Measurements from ENCODE around the gene FAM78A.

DNA sequence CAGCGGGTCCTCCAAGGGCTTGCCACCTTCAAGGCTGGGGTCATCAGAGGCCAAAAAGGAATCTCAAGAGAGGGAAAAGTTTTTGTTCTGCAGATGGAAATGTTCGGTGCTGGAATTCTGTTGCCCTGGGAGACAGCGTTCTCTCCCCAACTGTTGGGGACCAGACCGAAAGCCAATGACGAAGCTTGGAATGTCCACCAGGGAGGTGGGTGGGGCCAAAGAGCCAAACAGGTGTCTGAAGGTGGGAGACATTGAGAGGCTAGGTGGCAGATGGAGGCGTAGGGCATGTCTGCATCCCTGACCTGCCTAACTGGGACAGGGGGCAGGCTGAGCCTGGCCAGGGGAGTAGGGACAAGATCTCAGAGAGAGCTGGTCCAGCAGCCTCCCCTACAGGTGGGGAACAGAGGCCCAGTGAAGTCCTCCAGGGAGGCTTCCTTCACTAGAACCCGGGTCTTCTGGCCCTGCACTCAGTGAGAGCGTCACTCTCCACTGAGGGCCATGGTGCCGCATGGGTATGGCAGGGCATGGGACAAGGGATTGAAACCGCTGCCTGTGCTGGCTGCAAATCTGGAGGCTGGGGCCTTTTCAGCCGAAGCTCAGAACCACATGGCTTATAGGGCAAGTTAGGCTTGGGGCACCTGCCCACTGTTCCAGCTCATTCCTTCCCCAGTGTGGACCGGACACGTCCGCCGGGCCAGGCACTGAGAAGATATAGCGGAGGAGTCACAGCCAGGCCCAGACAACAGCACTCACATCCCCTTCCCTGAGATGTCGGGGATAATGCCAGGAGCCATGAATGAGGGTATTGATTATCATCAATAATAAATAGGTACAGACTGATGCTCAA lies 5.0 kb upstream of the FAM78A start:
- TF ChIP-seq POLR2A (IDR thresholded peaks at IDR 0.05; ENCODE audit: low read depth, low read length) (no peak), TAF1 (IDR thresholded peaks at IDR 0.05; ENCODE audit: low read depth, low read length) (no peak), POLR2AphosphoS5 (IDR thresholded peaks at IDR 0.05; ENCODE audit: low read depth, low read length) (no peak), SPI1 (IDR thresholded peaks at IDR 0.05; ENCODE audit: low read depth, low read length) (no peak), POU2F2 (IDR thresholded peaks at IDR 0.05; ENCODE audit: low read depth, low read length) (no peak), PAX5 (IDR thresholded peaks at IDR 0.05; ENCODE audit: insufficient read depth, low read length, severe bottlenecking) (no peak)

All from GM12891 (cell line).